ENCODE results near the gene PUM1.

GRCh38 chr1:30977105-30977504 is 88.4 kb downstream of the PUM1 start:
- TF ChIP-seq CTCF (conservative IDR thresholded peaks at IDR 0.05 in 1 of 2, IDR thresholded peaks at IDR 0.05 in 1 of 2; ENCODE audit: low read depth in 1 of 2, low read length in 2 of 2) (peak; percentile 4 to 42), EZH2 (IDR thresholded peaks at IDR 0.05; ENCODE audit: low read length, missing control alignments) (no peak)
